GM21381 (cell line): ENCODE data around the gene MAST3.

Experiments
- ATAC-seq: cut with Tn5 transposase; IDR thresholded peaks from one replicate; pipeline ENCODE4 v1.9.1; 2021; ENCODE audit warnings: mild to moderate bottlenecking, moderate library complexity; ENCODE audit not compliant: unreplicated experiment

The MAST3 gene

DNA sequence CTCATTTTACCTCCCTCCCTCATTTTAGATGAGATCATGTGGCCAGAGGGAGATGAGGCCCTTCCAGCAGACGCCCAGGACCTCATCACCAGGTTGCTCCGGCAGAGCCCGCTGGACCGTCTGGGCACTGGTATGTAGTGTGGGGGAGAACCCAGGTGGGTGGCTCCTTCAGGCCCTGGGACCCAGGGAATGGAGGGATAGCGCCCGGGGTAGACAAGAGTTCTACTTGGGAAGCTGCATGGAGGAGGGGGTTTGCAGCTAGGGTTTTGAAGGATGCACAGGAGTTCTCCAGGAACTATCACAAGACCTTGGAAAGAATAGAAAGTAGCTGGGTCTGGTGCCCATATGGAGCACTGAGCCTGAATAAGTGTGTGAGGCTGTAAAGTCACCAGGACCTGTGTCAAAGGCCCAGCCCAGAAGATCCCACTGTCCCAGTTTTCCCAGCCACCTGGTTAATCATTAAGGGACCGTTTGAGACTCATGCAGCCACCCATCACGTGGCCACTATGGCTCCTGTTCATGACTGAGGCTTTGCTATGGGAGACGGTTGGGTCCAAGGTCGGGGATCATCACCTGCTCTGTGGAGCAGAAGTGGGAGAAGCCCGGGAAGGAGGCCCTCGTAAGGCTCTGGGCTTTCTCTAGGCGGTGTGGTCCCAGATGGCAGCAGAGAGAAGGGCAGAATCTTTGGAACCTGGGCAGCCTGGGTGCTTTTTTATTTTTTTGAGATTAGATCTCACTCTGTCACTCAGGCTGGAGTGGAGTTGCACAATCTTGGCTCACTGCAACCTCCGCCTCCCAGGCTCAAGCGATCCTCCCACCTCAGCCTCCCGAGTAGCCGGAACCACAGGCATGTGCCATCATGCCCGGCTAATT, 38.4 kb downstream of the MAST3 start:
- no peak for ATAC-seq

DNA sequence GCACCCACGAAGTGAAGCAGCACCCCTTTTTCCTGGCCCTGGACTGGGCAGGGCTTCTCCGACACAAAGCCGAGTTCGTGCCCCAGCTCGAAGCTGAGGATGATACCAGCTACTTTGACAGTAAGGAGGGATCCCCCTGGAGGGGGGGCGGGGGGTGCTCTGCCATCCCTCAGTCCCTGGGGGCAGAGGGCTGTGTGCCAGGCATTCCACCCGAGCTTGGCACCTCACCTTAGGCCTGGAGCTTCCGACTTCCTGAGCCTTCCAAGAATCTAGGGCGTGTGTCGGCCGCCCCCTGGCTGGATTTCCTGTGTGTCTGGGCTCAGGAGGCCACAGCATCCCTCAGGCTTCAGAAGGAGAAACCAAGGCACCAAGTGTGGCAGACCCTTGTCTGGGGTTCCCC, 39.7 kb downstream of the MAST3 start:
- no peak for ATAC-seq

DNA sequence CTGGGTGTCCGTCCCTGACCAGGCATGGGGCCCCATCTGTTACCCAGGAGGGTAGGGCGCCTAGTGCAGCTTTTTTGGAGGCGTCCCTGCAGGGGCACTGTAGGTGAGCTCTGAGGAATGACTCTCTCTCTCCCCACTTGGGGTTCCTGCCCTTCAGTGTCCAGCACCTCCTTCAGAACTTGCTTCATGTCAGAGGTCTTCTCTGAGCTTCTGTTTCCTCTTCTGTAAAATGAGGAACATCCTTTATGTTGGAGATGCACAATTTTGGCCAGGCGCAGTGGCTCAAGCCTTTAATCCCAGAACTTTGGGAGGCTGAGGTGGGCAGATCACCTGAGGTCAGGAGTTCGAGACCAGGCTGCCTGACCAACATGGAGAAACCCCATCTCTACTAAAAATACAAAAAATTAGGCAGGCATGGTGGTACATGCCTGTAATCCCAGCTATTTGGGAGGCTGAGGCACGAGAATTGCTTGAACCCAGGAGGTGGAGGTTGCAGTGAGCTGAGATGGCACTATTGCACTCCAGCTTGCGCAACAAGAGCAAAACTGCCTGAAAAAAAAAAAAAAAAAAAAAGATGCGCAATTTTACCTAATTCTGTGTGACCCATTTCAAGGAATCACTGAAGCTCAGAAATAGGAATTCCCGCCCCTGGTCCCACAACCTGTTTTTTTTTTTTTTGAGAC, 40.2 kb downstream of the MAST3 start:
- no peak for ATAC-seq

DNA sequence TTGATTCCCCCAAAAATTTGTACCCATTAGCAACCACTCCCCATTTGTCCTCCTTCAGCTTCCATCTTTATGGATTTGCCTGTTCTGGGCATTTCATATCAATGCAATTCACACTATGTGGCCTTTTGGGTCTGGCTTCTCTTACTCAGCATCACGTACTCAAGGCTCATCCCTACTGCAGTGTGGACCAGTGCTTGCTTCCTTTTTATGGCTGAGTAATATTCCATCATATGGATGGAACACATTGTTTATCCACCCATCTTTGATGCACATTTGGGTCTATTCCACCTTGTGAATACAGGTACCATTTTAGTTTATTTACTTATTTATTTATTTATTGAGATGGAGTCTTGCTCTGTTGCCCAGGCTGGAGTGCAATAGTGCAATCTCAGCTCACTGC, 42.9 kb downstream of the MAST3 start:
- ATAC-seq = no peak

DNA sequence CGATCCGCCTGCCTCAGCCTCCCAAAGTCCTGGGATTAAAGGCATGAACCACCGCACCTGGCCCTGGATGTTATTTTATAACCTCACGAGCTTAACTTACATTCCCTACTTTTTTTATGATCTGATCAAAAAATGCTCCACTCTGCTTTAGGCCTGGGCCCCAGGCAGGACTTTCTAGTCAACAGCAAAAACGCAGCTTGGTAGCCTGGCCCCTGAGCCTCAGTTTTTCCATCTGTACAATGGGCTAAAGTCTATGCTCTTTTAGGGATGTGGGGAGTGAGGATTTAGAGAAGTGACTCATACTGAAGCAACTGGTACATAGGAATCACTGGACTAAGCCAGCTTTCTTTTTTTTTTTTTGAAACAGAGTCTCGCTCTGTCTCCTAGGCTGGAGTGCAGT, 43.5 kb downstream of the MAST3 start:
- no peak for ATAC-seq

DNA sequence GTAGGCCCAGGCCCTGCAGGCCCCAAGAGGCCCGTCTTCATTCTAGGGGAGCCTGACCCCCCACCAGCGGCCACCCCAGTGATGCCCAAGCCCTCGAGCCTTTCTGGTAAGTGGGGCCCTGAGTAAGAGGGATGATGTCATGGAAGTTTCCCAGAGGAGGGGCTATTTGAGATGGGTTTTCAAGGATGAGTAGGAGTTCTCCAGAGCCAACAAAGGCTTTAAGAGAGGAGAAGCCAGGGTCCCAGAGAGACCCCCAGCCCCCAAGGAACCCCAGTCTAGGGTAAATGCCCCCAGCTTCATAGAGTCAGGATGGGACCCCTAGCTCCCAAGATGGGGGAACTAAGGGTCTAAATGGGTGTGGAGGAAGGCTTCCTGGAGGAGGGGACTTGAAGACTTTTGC, 46.3 kb downstream of the MAST3 start:
- ATAC-seq = no peak

DNA sequence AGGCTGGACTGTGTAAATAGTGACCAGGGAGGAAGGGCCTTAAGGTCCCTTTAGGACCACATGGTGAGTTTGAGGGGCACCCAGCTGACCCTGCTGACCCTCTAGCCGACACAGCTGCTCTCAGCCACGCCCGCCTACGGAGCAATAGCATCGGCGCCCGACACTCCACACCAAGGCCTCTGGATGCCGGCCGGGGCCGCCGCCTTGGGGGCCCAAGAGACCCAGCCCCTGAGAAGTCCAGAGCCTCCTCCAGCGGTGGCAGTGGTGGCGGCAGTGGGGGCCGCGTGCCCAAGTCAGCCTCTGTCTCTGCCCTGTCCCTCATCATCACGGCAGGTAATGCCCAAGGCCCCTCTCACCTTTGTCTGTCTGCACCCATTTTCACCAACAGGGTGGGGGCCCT, 46.8 kb downstream of the MAST3 start:
- no peak for ATAC-seq

DNA sequence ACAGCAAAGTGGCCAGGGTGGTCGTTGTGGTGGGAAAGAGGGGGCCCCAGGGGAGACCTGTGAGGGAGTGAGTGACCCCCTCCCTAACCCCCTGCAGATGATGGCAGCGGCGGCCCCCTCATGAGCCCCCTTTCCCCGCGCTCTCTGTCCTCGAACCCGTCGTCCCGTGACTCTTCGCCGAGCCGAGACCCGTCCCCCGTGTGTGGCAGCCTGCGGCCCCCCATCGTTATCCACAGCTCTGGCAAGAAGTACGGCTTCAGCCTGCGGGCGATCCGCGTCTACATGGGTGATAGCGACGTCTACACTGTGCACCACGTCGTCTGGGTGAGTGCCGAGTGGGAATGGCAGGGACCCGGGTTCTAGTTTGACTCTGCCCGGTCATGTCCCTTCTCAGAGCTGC, 47.3 kb downstream of the MAST3 start:
- ATAC-seq = no peak

DNA sequence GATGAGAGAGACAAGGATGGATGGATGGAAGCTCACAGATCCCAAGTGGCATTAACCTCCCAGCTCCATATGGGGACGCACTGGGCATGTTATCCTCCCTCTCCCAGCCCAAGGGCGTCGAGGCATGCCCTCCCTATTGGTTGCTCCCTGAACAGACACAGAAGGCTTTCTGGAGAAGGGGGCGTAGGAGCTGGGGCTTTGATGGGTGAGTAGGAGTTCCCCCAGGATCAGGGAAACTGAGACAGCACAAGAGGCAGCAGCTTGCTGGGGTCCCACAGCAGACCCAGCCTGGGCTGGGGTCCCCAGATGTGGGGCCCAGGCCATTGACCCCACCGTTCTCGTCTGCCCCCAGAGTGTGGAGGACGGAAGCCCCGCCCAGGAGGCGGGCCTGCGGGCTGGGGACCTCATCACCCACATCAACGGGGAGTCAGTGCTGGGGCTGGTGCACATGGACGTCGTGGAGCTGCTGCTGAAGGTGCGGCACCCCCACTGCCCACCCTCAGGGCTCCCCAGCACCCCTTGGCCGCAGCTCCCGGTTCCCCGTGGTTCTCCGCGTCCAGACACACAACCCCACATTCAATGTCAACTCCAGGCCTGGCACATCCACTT, 47.9 kb downstream of the MAST3 start:
- no peak for ATAC-seq

DNA sequence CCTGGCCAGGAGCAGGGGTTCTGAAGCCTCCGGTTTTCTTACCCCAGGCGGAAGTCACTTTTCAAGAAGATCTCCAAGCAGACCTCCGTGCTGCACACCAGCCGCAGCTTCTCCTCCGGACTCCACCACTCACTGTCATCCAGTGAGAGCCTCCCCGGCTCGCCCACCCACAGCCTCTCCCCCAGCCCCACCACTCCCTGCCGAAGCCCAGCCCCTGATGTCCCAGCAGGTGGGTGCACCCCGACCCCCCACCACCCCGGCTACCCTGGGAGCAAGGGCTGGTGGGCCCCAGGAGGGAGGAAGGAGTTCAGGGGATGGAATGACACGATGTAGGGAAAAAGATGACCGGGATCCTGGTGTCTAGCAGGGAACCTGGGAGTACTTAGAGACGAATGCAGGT, 49.8 kb downstream of the MAST3 start:
- no peak for ATAC-seq

DNA sequence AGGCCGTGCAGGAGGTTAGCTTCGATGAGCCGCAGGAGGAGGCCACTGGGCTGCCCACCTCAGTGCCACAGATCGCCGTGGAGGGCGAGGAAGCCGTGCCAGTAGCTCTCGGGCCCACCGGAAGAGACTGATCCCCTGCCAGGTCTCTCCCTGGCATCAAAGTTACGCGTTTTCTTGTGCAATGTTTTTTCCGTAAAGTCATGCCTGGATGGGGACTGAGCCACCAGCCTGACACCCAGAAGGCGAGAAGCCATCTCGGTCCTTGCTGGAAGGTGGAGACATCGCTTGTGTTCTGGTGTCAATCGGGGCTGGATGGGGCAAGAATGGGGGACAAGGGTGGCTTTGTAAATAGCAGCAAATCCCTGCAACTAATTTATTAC, 52.0 kb downstream of the MAST3 start:
- ATAC-seq = no peak

DNA sequence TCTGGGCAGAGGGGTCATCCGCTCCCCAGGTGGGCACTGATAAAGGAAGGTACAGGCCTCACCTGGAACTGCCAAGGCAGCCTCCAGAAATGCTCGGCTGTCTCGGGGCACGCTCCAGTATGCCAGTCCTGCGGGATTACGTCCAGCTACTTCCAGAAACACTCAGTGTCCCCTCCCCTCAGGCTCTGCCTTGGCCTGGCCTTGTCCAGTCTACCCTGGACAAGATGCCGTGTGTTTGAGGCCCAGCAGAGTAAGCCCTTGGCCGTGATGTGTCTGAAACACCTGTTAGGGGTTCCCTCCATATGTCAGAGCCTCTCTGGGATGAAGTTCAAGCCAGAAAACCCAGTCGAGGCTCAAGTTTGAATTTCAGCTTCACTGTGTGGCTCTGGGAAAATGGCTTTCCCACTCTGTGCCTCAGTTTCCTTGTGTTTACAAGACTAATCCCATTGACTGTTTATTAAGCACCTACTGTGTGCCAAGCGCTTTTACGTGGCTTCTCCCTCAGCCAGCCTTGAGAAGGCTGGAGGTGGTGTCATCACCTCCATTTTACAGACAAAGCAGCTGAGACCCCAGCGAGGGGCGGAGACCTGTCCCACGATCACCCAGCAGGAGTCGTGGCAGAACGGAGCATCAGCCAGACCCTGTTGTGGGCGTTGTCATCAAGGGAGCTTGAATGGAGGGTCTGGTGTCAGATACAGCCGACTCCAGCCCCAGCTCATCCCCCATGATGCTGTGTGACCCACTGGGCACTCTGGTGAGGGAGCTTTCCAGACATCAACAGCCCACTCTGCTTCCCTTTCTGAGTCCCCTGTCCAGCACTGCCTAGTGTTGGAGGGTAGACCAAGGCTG, 53.4 kb downstream of the MAST3 start:
- ATAC-seq = no peak

DNA sequence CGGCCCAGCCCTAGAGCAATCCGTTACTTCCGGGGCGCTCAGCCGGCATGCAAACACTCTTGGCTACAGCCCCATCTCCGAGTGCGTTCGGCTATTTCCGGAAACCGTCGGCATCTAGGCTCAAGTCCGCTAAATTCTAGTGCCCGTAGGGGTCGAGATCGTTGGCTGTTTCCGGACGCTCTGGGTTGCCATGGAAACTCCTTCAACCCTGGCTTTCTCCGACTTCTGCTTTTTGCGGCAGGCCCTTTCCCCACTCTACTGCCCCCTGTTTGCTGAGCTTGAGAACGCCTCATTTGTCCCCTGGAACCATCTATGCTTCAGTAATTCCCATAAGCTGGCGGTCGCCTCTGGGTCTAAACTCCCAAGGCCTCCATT, 54.9 kb downstream of the MAST3 start:
- ATAC-seq = peak; percentile 57

DNA sequence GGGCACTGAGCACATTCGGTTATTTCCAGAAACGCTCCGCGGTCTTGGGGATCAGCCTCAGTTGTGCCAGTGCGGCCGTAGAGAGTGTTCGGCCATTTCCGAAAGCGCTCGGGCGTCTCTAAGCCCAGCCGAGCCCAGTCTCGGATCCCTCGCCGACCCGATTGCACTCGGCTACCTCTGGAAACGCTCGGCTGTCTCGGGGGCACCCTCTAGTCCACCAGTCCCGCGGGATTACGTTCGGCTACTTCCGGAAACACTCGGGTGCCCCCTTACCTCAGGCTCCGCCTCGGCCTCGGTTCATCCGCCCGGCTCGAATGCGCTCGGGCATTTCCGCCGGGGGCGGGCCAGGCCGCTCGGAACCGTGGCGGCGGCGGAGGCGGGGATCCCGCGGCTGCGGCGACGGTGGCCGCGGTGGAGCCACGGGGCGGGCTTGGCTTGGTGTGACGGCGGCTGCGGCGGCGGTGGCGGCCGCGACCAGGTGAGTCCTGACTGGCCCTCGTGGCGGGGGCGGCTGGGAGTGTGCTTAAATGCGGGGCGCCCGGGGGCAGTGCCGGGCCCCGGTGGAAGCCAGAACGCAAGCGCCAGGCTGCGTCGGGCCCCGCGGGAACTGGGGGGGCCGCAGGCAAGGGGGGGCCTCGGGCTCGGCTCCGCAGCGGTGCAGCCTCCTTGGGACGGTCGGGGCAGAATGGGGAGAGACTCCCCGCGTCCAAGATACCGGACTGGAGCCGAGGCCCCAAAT, 55.4 kb downstream of the MAST3 start, which contains the start of gene PIK3R2:
PIK3R2 (plus strand) TSS at position 347 of the 739 bp plus-strand sequence. CDS start 2,717 bp downstream, outside the sequence.
- ATAC-seq = peak; percentile 71

DNA sequence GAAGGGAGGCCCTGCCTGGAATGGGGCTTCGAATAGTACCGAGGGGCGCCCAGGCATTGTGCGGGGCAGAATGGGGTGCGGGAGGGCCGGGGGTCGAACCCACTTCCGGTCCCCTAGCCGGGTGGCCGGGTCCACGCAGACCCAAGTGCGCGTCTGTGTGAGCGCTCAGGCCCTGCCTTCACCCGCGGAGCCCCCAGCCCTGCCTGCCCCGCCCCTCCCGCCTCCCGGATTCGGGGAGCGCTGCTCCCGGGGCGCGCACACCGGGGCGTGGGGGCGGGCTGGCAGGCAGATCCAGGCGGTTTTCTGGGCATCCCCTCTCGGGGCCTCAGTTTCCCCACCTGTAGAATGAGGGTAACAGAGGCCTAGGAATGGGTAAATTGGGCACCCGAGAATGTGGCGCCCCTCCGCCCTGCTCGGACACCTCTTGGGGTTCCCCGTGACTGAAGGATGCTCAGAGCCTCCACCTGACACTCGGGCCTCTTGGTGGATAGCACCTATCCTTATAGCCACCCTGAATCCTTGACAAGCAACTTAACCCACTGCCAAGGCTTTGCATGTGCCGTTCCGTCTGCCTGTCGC, 56.1 kb downstream of the MAST3 start:
- no peak for ATAC-seq

DNA sequence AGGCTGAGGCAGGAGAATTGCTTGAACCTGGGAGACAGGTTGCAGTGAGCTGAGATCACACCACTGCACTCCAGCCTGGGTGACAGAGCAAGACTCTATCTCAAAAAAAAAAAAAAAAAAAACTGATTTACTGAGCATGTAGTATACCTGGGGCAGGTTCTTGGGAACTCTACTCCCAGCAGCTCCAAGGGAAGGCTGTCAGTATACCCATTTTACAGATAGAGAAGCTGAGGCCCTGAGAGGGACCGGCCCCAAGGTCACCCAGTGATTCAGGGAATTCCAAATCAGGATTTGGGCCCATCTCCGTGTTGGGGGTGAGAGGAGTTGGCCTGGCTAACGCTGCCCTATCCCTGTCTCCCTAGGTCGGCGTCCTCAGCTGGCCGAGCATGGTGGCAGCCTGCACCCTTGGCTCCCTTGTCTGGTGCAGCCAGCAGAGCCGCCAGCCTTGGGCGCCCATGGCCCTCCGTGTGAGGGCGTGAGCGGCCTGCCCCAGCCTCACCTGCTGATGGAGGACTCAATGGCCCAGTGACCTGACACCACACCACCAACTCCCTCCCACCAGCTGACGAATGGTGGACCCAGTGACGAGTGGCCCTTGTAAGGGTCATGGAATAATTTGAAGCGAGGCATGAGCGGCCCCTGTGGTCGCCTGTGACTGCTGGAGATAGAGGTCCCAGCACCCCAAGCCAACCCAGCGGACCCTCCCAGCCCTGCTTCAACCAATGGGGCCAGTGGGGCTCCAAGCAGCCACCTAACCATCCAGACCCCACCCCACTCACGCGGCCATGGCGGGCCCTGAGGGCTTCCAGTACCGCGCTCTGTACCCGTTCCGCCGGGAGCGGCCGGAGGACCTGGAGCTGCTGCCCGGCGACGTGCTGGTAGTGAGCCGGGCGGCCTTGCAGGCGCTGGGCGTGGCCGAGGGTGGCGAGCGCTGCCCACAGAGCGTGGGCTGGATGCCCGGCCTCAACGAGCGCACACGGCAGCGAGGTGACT, 57.8 kb downstream of the MAST3 start:
- no peak for ATAC-seq

DNA sequence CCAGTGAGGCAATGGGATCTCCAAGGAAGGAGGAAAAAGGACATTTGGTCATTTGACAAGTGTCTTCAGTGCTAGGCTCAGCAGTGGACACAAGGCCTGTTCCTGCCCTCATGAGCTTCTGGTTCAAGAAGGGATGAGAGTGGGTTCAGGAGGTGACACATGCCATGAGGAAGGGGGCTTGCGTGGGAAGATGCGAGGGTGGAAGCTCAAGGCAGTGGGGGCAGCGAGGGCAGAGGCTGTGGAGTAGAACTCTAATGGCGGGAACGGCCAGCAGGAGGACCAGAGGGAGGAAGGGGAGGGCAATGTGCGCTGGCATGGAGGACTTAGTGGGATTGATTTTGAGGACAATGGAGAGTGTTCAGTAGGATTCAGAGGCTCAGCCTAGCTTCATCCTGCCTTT, 58.7 kb downstream of the MAST3 start:
- no peak for ATAC-seq

DNA sequence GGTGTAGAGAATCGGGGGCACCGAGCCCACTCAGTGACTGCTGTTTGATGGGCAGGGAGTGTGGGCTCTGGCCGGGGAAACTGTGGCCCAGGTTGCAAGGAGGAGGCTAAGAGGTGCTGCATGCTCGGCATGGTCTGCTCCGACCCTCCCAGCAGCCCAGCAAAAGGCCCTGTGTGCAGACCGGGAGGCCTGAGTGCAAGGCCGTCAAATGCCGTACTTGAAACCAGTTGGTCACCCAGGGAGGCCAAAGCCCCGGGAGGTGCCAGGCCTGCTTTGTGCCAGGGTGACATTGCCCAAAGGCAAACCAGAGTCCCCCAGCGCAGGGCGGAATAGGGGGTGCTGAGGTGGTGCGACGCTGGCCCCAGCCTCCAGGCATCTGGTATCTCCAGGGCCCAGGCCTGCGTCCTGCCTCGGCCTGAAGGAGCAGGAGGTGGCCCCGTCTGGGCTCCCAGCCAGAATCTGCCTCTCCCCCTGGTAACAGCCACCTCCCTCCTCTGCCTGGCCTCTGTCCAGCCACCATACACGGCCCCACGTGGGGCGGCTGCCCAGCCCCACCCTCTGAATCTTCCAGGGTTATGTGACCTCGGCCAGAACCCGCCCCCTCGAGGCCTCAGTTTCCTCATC, 59.4 kb downstream of the MAST3 start:
- no peak for ATAC-seq
